Measurements from ENCODE around the gene MAP7.

DNA sequence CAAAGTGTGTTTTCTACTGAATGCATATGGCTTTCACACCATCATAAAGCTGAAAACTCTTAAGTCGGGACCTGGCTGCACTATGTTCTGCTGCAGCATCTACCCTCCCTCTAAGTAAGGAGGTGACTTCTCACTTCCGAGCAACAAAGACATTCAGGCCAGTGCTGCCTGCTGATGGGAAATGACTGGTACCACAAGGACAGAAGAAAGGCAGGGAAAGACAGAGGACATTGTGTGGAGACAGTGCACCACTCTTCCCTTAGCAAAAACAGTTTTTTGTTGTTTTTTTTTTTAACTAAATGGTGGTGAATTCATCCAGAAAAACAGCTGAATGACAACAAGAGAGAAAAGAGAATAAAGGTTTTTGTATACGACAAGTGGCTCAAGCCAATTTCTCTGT is 81.5 kb downstream of the MAP7 start:
- TF ChIP-seq, protein P1, sequence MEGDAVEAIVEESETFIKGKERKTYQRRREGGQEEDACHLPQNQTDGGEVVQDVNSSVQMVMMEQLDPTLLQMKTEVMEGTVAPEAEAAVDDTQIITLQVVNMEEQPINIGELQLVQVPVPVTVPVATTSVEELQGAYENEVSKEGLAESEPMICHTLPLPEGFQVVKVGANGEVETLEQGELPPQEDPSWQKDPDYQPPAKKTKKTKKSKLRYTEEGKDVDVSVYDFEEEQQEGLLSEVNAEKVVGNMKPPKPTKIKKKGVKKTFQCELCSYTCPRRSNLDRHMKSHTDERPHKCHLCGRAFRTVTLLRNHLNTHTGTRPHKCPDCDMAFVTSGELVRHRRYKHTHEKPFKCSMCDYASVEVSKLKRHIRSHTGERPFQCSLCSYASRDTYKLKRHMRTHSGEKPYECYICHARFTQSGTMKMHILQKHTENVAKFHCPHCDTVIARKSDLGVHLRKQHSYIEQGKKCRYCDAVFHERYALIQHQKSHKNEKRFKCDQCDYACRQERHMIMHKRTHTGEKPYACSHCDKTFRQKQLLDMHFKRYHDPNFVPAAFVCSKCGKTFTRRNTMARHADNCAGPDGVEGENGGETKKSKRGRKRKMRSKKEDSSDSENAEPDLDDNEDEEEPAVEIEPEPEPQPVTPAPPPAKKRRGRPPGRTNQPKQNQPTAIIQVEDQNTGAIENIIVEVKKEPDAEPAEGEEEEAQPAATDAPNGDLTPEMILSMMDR (IDR thresholded peaks at IDR 0.05; ENCODE audit: low read depth, low read length, poor library complexity, severe bottlenecking) = no peak
- TF ChIP-seq EZH2phosphoT487 (IDR thresholded peaks at IDR 0.05; ENCODE audit: borderline replicate concordance, low read length) = no peak

Data from DOHH2 (cell line).